G401 (cell line): Measurements from ENCODE around the gene IRS1. TPM values are rescaled to one million over a fixed set of nuclear protein-coding genes. Genes with fewer than 3 reads are reported as not detected.

Experiments used
- DNase-seq: peaks from one replicate; pipeline ENCODE4 v3.0.0-alpha.2; 2015; ENCODE audit warnings: low spot score
- in situ Hi-C: cut with HindIII; loops from 2 replicates; pipeline ENCODE4 v1.10.0; 2016; ENCODE audit warnings: low sequenced_read_pairs, mixed read lengths
- total RNA-seq: library from RNA; depleted of rRNA; stranded (reverse); fragments of >200 nt; shearing (Covaris generic); gene quantifications from 2 replicates; pipeline ENCODE4 v1.2.3, GENCODE V29; 2014

Gene IRS1
- total RNA-seq, 1 experiment from 2014 or later: 24.6 TPM

DNA sequence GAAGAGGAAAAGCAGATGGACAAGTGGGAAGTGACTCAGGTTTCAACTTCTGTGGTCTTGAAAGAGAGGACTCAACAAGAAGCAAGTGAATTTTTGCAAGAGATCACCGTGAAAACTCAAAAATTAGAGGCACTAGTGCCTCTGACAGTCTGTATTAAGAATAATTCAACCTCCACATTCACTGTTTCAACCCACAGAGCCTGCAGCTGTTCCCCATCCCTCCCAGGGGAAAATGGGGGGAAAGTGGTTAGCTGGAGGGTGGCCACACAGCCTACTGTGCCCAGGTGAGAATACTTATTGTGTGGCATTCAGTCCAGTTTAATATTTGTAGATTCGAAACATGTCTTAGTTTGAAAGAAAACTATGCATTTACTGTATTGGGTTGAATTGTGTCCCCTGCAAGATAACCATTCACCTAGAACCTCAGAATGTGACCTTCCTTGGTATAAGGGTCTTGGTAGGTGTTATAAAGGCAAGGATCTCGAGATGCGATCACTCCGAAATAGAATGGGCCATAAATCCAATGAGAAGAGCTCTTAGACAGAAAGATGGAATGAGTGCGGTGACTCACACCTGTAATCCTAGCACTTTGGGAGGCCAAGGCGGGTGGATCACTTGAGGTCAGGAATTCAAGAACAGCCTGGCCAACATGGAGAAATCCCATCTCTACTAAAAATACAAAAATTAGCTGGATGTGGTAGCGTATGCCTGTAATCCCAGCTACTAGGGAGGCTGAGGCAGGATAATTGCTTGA is 94.3 kb downstream of the IRS1 start:
- DNase-seq: no peak
- in situ Hi-C loops: no loop called here

DNA sequence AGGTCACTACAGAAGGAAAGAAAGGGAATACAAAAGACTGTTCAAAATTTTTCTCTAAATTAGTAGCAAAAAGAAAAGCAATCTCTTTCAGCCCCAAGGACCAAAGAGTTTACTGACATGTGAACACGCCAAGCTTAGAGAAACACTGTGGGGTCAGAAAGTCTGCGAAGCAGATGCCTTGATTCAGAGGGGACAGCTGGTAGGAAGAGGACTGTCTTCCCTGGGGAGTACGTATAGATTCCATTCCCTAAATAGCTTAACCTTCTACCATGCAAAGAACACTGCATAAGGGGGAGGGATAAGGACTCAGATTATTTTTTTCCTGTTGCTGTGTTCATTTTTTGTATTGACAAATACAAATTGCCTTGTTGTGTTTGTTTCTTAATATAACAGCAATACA is 96.1 kb downstream of the IRS1 start:
- in situ Hi-C loops: no loop called here

DNA sequence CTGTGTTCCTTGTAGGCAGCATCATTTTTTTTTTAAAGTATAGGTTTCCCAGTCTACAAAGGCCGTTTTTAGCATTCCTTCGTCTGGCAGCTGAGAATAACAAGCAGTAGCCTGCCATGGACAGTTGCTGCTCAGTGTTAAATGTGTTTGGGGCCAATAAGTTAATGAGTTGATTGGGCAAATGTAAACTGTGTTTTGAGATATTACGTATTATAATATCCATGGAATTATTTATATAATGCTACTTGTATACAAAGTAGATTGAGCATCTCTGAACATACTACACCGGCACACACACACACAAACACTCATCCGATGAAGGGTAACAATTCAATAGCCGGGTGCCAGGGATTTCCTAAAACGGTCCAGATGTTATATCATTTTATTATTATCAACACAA is 97.2 kb downstream of the IRS1 start:
- no peak for DNase-seq
- in situ Hi-C loops: no loop called here

More for the DNA sequence above, 96.1 kb downstream of the IRS1 start:
- DNase-seq: no peak

DNA sequence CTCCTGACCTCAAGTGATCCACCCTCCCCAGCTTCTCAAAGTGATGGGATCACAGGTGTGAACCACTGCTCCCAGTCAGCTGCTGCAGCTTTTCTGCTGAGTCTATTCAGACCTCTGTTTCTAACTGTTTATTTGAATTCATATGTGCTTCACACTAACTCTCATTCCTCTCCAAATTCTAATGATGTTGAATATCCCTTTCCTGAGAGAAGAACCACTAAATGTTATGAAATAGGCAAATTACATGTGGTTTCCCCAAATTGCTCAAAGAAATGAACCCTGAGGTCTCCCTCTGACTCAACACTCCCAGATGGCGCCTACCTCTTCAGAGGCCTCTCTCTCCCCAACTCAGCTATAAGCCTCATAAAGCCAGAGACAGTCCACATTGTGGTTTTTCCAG is 98.6 kb downstream of the IRS1 start:
- no peak for DNase-seq
- in situ Hi-C loops: no loop called here

DNA sequence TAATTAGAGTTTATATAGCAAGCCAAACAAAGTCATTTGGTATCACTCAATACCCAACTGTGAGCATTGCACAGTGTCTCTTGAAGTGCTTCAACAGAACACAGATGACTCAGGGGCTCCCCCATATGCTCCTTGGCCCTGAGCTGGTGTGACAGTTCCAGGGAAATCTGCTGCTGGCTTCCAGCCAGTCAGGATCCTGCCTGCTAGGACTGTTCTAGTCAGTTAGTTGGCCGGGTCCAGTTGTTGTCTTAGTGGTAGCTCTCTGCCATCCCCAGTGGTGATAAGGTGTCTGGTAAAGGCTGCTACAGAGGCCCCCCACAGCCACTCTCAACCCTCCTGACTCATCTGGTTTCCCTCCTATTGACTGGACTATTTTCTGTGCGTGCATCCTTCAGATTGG is 100.3 kb downstream of the IRS1 start:
- in situ Hi-C loops: no loop called here
- peak; percentile 94 for DNase-seq

DNA sequence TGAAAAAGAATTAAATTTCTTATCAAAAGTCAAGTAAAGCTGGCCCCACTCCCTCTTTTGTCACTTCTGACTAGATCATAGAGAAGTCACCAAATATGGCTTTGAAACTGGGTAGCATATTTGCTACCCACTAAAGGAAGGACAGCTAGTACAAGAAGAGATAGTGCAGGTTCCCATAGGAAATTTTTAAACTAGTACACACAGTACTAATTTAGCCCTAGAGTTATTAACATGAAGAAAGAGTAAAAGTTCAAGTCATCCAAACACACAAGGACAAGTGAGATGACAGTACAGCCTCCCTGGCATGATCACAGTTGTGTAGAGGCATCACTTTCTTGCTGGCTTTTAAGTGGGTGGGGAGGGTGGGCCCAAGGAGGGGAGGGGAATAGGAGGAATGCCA is 100.9 kb downstream of the IRS1 start:
- in situ Hi-C loops: no loop called here

DNA sequence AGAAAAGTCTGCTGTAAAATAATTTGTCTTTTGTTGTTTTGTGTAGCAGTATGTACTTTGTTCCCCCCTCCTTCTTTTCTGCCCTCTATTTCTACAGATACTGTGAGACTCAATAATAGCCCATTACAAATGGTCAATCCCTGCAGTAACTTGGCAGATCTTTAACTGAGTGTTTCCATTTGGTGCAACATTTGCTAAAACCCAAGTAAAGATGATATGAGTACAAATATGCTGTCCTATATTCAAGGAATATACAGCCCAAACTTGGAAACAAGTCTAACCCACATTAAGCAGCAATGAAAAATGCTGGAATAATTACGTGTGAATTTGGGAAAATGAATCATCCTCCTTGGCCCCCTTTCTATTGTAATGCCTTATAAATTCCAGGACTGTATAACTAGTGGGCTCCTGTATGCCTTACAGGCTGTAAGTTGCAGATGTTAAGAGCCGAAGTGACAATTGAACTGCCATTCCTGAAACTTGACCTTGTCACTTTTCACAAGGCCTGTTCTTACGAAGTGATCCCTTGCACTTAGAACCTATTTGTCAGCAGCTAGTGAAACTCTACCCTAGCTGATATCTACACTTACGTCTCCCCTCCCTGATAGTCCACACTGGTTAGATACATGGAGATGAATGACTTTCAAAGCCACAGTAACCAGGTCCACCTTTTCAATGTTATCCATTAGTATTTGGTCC is 104.9 kb downstream of the IRS1 start:
- in situ Hi-C loops: no loop called here
- DNase-seq: no peak

More for the DNA sequence above, 100.9 kb downstream of the IRS1 start:
- DNase-seq: no peak

DNA sequence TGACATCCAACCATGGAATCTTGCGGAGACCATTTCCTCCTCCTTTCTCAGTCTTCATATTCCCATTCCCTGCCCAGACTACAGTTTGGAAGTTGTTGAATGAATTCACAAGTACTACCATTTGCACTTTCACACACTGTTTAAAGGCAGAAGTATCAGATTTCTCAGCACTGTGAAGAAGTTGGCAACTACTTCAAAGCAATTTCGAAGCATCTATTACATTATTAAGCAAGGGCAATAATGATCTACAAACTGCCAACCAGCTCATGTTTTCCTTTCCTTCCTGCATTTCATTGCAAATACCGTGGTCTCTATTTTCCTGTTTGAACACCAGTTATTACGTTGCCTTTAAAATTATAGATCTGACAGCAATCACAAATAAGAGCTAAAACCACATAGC is 105.5 kb downstream of the IRS1 start:
- no peak for DNase-seq
- in situ Hi-C loops: no loop called here

DNA sequence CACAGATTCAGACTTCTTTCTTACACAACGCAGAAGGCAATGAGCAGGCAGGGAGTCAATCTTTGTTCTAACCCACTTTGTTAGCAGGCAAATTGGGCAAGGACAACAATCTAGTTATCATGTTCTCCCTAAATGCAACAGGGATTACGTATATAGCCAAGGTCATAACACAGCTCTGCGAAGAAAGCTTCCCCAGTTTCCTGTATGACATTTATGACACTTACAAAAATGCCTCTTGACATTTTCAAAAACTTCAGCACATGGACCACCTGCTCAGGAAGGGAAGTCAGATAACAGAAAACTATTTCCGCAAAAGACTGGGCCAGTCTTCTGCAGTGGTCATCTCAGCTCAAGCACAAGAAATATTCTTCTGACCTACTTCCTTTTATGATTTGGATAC is 106.1 kb downstream of the IRS1 start:
- no peak for DNase-seq
- in situ Hi-C loops: no loop called here

DNA sequence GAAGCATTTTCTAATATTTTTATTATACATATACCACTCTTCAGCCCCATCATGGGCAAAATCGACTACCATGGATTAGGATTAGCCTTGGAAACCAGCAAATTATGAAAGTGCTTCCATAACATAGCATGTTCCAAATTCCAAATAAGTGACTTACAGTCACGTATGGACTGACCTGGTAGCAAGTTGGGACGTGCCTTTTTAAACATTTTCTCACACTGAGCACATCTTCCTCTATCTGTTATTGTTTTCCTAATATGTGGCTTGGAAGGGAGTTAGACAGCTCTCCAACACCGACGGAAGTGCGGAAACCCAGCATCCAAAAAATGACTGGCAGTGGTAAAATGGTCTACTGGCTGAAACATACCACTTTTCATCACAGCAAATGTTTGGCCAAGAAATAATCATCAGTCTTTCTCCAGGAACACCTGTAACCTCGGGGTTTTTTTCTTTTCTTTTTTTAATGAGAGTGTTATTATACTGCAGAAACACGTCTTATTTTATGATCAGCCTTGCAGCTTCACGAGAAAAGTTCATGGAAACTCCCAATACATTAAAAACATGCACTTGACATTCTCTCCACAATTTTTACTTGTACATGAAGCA is 107.0 kb downstream of the IRS1 start:
- no peak for DNase-seq
- in situ Hi-C loops: no loop called here

DNA sequence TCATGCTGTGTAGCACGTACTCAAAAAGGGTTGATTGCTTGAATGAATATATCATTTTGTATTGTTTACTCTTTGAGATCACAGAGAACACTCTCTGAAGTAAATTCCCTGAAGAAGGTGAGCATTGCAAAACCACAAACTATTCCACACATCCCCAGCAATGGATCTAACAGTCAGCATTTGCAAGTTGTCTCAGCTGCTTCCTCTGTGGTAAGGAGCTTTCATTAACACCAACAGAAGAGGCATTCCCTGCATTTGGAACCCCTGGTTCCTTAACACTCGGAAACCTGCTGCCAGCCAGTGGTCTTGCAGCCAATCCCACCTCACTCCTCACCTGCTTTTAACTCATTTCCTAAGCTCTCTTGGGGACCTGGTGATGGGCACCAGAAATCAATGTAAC is 108.4 kb downstream of the IRS1 start:
- DNase-seq: no peak
- in situ Hi-C loops: no loop called here

DNA sequence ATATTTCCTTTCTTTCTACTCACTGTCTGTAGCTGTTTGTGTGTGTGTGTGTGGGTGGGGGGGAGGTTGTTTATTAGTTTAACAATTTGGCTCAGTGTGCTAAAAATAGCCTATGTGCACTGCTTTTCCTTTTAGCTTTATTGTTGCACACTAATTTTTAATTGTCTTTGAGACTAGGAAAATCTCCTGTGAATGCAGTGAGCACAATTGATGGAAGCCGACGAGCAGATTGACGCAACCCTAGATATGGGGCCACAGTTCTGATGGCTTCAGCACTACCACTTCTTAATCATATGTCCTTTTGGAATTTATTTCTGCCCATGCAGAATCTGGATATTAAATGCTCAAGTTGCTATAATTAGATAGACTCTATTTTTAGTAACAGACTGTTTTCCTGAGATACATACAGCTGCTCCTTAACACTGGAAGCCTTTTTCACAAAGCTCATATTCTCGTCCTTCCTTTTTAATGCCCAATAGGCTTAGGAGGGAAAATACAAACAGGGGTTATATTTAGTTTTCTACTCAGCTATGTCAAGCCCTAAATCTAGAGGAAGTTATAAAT is 109.1 kb downstream of the IRS1 start:
- in situ Hi-C loops: no loop called here

DNA sequence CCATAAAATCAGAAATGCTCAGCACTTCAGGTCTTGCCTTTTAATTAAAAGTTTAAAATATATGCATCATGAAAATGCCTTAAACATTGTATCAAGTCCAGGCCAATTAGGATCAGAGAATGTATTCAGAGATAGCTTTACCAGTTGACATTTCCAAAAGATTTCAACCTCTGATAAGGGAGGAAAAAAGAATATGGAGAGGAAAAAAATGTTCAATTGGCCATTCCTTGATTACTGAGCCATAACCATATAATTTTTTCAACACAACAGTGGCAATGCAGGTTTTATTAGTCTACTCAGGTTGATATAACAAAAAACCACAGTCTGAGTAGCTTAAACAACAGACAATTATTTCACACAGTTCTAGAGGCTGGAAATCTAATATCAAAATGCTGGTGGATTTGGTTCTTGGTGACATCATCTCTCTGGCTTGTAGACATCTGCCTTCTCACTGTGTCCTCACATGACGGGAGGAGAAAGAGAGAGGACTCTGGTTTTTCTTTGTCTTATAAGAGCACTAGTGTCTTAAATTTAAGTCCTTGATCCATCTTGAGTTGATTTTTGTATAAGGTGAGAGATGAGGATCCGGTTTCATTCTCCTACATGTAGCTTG is 111.9 kb downstream of the IRS1 start:
- in situ Hi-C loops: no loop called here
- no peak for DNase-seq

More for the DNA sequence above, 109.1 kb downstream of the IRS1 start:
- DNase-seq: no peak

DNA sequence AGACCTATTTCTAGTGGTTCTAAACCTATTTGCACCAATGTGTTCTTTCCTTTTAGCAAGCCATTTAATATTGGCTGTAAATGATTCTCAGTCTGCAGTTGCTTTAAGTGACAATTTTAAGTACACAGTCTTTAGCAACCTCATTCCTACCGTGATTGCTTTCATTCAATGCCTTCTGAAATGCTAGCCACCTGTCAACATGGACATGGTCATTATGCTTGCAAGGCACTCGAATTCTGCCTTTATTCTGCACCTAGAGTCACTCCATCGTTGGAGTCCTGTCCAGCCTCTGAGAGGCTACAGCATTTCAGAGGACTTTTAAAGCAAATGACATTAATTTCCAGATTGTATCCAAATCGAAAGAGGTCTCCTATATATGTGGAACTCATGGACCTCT is 115.1 kb downstream of the IRS1 start:
- no peak for DNase-seq
- in situ Hi-C loops: no loop called here

DNA sequence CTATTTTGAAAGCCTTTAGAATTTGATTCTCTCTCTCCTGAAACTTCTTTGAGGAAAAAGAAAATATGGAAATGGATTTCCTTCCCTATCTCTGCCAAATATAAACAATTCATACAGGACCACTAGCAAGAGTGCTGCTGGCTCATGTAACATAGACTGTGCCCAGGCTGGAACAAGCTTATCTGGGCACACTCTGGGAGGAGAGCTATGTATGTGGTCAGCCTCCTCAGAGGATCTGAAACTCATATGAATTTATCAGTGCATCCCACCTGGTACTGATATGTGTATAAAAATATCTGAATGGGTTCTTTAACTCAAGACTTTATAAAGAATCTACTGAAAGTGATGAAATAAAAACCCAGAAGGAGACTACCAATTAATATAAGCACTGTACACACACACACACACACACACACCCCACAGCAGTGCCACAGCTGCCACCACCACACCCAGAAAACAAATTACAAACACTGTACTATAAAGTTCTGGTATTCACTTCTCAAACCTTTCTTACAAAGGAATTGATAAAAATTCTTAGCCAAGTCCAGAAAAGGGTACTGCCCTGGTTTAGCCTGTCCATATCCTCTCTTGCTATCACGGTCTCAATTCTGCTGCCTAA is 115.6 kb downstream of the IRS1 start:
- in situ Hi-C loops: no loop called here
- no peak for DNase-seq

DNA sequence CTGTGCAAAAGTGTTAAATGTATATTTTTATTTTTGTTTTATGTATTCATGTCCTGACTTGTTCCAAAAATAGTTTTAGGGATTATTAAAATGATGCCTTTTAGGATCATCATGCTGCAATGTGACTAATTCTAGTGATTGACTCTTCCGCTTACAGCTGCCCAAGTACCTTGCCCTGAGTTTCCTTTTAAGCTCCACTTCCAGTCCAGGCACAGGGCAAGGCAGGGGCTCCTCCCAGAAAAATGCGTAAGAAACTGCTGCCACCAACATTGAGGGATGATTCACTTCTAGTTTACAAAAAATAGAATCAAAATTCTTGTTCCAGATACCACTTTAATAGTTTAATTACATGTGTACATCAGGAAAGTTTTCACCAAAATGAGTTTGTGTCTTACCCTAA is 116.4 kb downstream of the IRS1 start:
- no peak for DNase-seq
- in situ Hi-C loops: no loop called here
